Measurements from ENCODE around the gene GART. TPM values are rescaled to one million over a fixed set of nuclear protein-coding genes. Genes with fewer than 3 reads are reported as not detected.

Gene GART
- total and polyA plus RNA-seq, 2 experiments from 2014 or later: 54.6 to 61.8 TPM

GRCh38 chr21:33549848-33550771, 8.2 kb upstream of the GART start:
- H3F3A ChIP-seq (ENCODE audit: insufficient read depth): 0 out of 2 replicates have a peak, but pooled peaks cover 8% of the 10 kb centered on the region
- peaks cover 70% of the 10 kb centered on the region for H3K36me3 ChIP-seq (ENCODE audit: low read depth)
- no peak overlapping the region for H3K4me3 ChIP-seq
- H3K79me2 ChIP-seq (ENCODE audit: insufficient read depth): peaks cover 100% of the 10 kb centered on the region
- H3K9ac ChIP-seq: no peak overlapping the region
- no peak overlapping the region for H2AFZ ChIP-seq
- no peak for TF ChIP-seq EZH2 (IDR thresholded peaks at IDR 0.05; ENCODE audit: insufficient read depth, poor library complexity, severe bottlenecking)
- TF ChIP-seq EZH2phosphoT487 (IDR thresholded peaks at IDR 0.05; ENCODE audit: insufficient read depth, low read depth): no peak
- H3K27me3 ChIP-seq (replicated peaks; ENCODE audit: insufficient read depth): no peaks in the 10 kb centered on the region
- in situ Hi-C loops (cut with MboI): no loop called here
- H3K9me2 ChIP-seq (ENCODE audit: insufficient read depth): no peaks in the 10 kb centered on the region
- H3K27ac ChIP-seq: no peak overlapping the region
- no peaks in the 10 kb centered on the region for H3K9me3 ChIP-seq (ENCODE audit: low read depth)
- H3K4me2 ChIP-seq (ENCODE audit: unreplicated experiment): no peak overlapping the region
- WGBS, 2 experiments (ENCODE audit: low coverage in 1 of 2, low lambda C conversion rate in 2 of 2, missing lambda C conversion rate in 2 of 2): 99 to 100% methylated on average over 19 of the region's 19 CpGs
- peaks cover 14% of the 10 kb centered on the region for H4K20me1 ChIP-seq (ENCODE audit: insufficient read depth)
- H3K4me1 ChIP-seq (ENCODE audit: insufficient read depth): peaks cover 13% of the 10 kb centered on the region
- no peak for DNase-seq

DNA sequence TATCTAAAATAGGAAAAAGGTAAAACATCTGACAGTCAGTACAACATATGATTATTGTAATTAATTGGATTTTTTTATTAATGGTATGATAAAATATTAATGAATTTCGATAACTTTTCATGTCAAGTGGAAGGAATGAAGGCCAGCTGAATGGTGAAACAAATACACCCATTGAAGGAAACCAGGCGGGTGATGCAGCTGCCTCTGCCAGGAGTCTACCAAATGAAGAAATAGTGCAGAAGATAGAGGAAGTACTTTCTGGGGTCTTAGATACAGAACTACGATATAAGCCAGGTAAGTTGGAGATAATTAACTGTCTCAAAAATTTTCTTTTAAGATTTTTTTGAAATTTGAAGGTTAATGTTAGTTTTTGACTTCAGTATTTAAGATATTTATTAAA, 4.2 kb upstream of the GART start:
- TF ChIP-seq EZH2phosphoT487 (IDR thresholded peaks at IDR 0.05; ENCODE audit: insufficient read depth, low read depth): no peak
- no peak for TF ChIP-seq EZH2 (IDR thresholded peaks at IDR 0.05; ENCODE audit: insufficient read depth, poor library complexity, severe bottlenecking)
- no peak overlapping the region for H2AFZ ChIP-seq
- peaks cover 16% of the 10 kb centered on the region for H3K4me1 ChIP-seq (ENCODE audit: insufficient read depth)
- H3K9me2 ChIP-seq (ENCODE audit: insufficient read depth): no peaks in the 10 kb centered on the region
- H3F3A ChIP-seq (ENCODE audit: insufficient read depth): peaks cover 15% of the 10 kb centered on the region; the same call in 1 of the 2 replicates
- H3K27ac ChIP-seq: peak overlapping the region; percentile 99
- H3K27me3 ChIP-seq (replicated peaks; ENCODE audit: insufficient read depth): no peaks in the 10 kb centered on the region
- H3K79me2 ChIP-seq (ENCODE audit: insufficient read depth): peaks cover 90% of the 10 kb centered on the region
- H3K9me3 ChIP-seq (ENCODE audit: low read depth): no peaks in the 10 kb centered on the region
- peaks cover 37% of the 10 kb centered on the region for H3K36me3 ChIP-seq (ENCODE audit: low read depth)
- peak overlapping the region; percentile 97 for H3K9ac ChIP-seq
- peaks cover 30% of the 10 kb centered on the region for H4K20me1 ChIP-seq (ENCODE audit: insufficient read depth)
- H3K4me3 ChIP-seq: peak overlapping the region; percentile 97
- in situ Hi-C loops (cut with MboI): no loop called here
- peak overlapping the region; percentile 98 for H3K4me2 ChIP-seq (ENCODE audit: unreplicated experiment)
- 83 to 88% methylated on average over 3 of the region's 3 CpGs for WGBS, 2 experiments (ENCODE audit: low coverage in 1 of 2, low lambda C conversion rate in 2 of 2, missing lambda C conversion rate in 2 of 2)
- peak; percentile 43 for DNase-seq

- Histone ChIP-seq H3K9me2 (ENCODE audit: insufficient read depth) (no peaks in the 10 kb centered on the region), H3K36me3 (ENCODE audit: low read depth) (peaks cover 32% of the 10 kb centered on the region), H3K27ac (peak overlapping the region; percentile 99; the same call in 1 of the 2 replicates), H4K20me1 (ENCODE audit: insufficient read depth) (peaks cover 30% of the 10 kb centered on the region), H3K9ac (peak overlapping the region; percentile 97), H3K4me2 (ENCODE audit: unreplicated experiment) (peak overlapping the region; percentile 98), H3K79me2 (ENCODE audit: insufficient read depth) (peaks cover 90% of the 10 kb centered on the region), H3K27me3 (replicated peaks; ENCODE audit: insufficient read depth) (no peaks in the 10 kb centered on the region), H3K4me3 (peak overlapping the region; percentile 97), H3F3A (ENCODE audit: insufficient read depth) (peaks cover 15% of the 10 kb centered on the region; the same call in 1 of the 2 replicates), H2AFZ (no peak overlapping the region), H3K9me3 (ENCODE audit: low read depth) (no peaks in the 10 kb centered on the region), H3K4me1 (ENCODE audit: insufficient read depth) (peaks cover 30% of the 10 kb centered on the region)
- peak; percentile 22 for DNase-seq
- TF ChIP-seq EZH2phosphoT487 (IDR thresholded peaks at IDR 0.05; ENCODE audit: insufficient read depth, low read depth) (no peak), EZH2 (IDR thresholded peaks at IDR 0.05; ENCODE audit: insufficient read depth, poor library complexity, severe bottlenecking) (no peak)
- WGBS, 2 experiments (ENCODE audit: low coverage in 1 of 2, low lambda C conversion rate in 2 of 2, missing lambda C conversion rate in 2 of 2): 1% methylated on average over 8 of the region's 8 CpGs
- in situ Hi-C loops (cut with MboI): no loop called here
These were observed 2.7 kb upstream of the GART start for GRCh38 chr21:33544451-33545195.

GRCh38 chr21:33543505-33544129, 1.7 kb upstream of the GART start:
- 0 out of 2 replicates have a peak overlapping the region, but pooled peaks have one; percentile 27 for H2AFZ ChIP-seq
- no peaks in the 10 kb centered on the region for H3K9me2 ChIP-seq (ENCODE audit: insufficient read depth)
- peaks cover 30% of the 10 kb centered on the region for H4K20me1 ChIP-seq (ENCODE audit: insufficient read depth)
- peaks cover 90% of the 10 kb centered on the region for H3K79me2 ChIP-seq (ENCODE audit: insufficient read depth)
- no peaks in the 10 kb centered on the region for H3K27me3 ChIP-seq (replicated peaks; ENCODE audit: insufficient read depth)
- 1% methylated on average over 26 of the region's 26 CpGs for WGBS, 2 experiments (ENCODE audit: low coverage in 1 of 2, low lambda C conversion rate in 2 of 2, missing lambda C conversion rate in 2 of 2)
- H3K27ac ChIP-seq: peak overlapping the region; percentile 99
- H3K4me2 ChIP-seq (ENCODE audit: unreplicated experiment): peak overlapping the region; percentile 98
- in situ Hi-C loops (cut with MboI): no loop called here
- H3K4me1 ChIP-seq (ENCODE audit: insufficient read depth): peaks cover 30% of the 10 kb centered on the region
- TF ChIP-seq EZH2 (IDR thresholded peaks at IDR 0.05; ENCODE audit: insufficient read depth, poor library complexity, severe bottlenecking) (no peak), EZH2phosphoT487 (IDR thresholded peaks at IDR 0.05; ENCODE audit: insufficient read depth, low read depth) (no peak)
- H3K9ac ChIP-seq: peak overlapping the region; percentile 97
- peaks cover 23% of the 10 kb centered on the region for H3K36me3 ChIP-seq (ENCODE audit: low read depth)
- peaks cover 15% of the 10 kb centered on the region; the same call in 1 of the 2 replicates for H3F3A ChIP-seq (ENCODE audit: insufficient read depth)
- peak; percentile 80 for DNase-seq
- H3K9me3 ChIP-seq (ENCODE audit: low read depth): no peaks in the 10 kb centered on the region
- peak overlapping the region; percentile 97 for H3K4me3 ChIP-seq

All from GM23248 (cell line).